Natural killer cell (primary cell): ENCODE data around the gene LMTK2. TPM values are rescaled to one million over a fixed set of nuclear protein-coding genes. Genes with fewer than 3 reads are reported as not detected.

ENCODE experiments used
- ATAC-seq, 3 donors: fragments of 150-1000 bp in 2 of 3; fragments of 200-7000 bp in 1 of 3; cut with Tn5 transposase; 1 replicate in 1 of 3; 2 replicates in 2 of 3; pipeline ENCODE4 v1.10.0; 2021; ENCODE audit warnings: mild to moderate bottlenecking in 2 of 3, moderate library complexity in 2 of 3
- DNase-seq, 2 donors: peaks; one replicate each; pipeline versions ENCODE4 v3.0.0 to v3.0.0-alpha.2; 2013 to 2021; ENCODE audit warnings: mixed read lengths in 1 of 2
- H3K27ac ChIP-seq: one replicate; pipeline ENCODE4 v1.5.1; 2013; ENCODE audit warnings: mild to moderate bottlenecking, low read length
- H3K27me3 ChIP-seq: one replicate; pipeline ENCODE4 v1.6.1; 2013; ENCODE audit warnings: low read length; ENCODE audit not compliant: control insufficient read depth, insufficient read depth
- H3K36me3 ChIP-seq: one replicate; pipeline ENCODE4 v1.6.1; 2013; ENCODE audit warnings: low read length; ENCODE audit not compliant: control insufficient read depth, insufficient read depth
- H3K4me1 ChIP-seq: one replicate; pipeline ENCODE4 v1.6.1; 2013; ENCODE audit warnings: low read length; ENCODE audit not compliant: control insufficient read depth, insufficient read depth
- H3K4me3 ChIP-seq: one replicate; pipeline ENCODE4 v1.5.1; 2013; ENCODE audit warnings: low read length
- H3K9me3 ChIP-seq: one replicate; pipeline ENCODE4 v1.6.1; 2013; ENCODE audit warnings: low read length; ENCODE audit not compliant: control insufficient read depth, insufficient read depth
- H3K27ac Mint-ChIP-seq, 2 donors: one replicate each; pipeline ENCODE4 v1.8.0; 2022; ENCODE audit warnings: mild to moderate bottlenecking in 2 of 2, mixed read lengths in 2 of 2, moderate library complexity in 1 of 2
- H3K27me3 Mint-ChIP-seq, 2 donors: one replicate each; pipeline ENCODE4 v1.8.0; 2022; ENCODE audit warnings: low read depth in 2 of 2, mixed read lengths in 2 of 2
- H3K36me3 Mint-ChIP-seq: one replicate; pipeline ENCODE4 v1.8.0; 2022; ENCODE audit warnings: mixed read lengths
- H3K4me1 Mint-ChIP-seq, 2 donors: one replicate each; pipeline ENCODE4 v1.8.0; 2022; ENCODE audit warnings: mixed read lengths in 2 of 2
- H3K4me3 Mint-ChIP-seq: one replicate; pipeline ENCODE4 v1.8.0; 2022; ENCODE audit warnings: mild to moderate bottlenecking, moderate library complexity, mixed read lengths
- H3K9me3 Mint-ChIP-seq, 2 donors: one replicate each; pipeline ENCODE4 v1.8.0; 2022; ENCODE audit warnings: mixed read lengths in 2 of 2
- CTCF ChIP-seq: fragments of 200-600 bp; IDR thresholded peaks from one replicate; pipeline ENCODE4 v1.8.0; 2022; ENCODE audit warnings: antibody characterized with exemption
- WGBS: methylation state at CpG from one replicate; pipeline ENCODE4 v1.1.7; 2013; ENCODE audit warnings: missing lambda C conversion rate; ENCODE audit not compliant: insufficient coverage; 5-methylcytosine and 5-hydroxymethylcytosine counted together
- intact Hi-C: fragments of 100-400 bp; cut with micrococcal nuclease; formaldehyde crosslinking; loops from one replicate; pipeline ENCODE4 v1.14.2; 2022
- total RNA-seq, 4 donors: library from RNA; stranded (reverse); fragments of 120-200 nt in 1 of 4; gene quantifications; one replicate each; pipeline versions ENCODE4 v1.2.3 to v1.2.4, GENCODE V29; 2013 to 2022

Gene LMTK2
- total RNA-seq, 3 donors from 2014 or later (not counting 1 experiment from before 2014, with no cell fraction given): 18.7 to 33.9 (median 26.6) TPM

- H3K27me3 ChIP-seq: peaks cover 3% of the 10 kb centered on the region
- DNase-seq (no peak), ATAC-seq (no peak)
- Mint-ChIP-seq H3K4me3 (no peak overlapping the region), H3K27me3 (peaks cover 19 to 54% of the 10 kb centered on the region in 2 donors), H3K36me3 (peaks cover 26% of the 10 kb centered on the region), H3K27ac (no peak overlapping the region), H3K4me1 (no peaks in the 10 kb centered on the region), H3K9me3 (peaks cover 10 to 17% of the 10 kb centered on the region in 2 donors)
- WGBS: no CpG with 5 or more reads among the region's 1 CpG
- no peaks in the 10 kb centered on the region for H3K4me1 ChIP-seq
- TF ChIP-seq CTCF: no peak
- H3K4me3 ChIP-seq: no peak overlapping the region
- H3K9me3 ChIP-seq: peaks cover 3% of the 10 kb centered on the region
- no peak overlapping the region for H3K27ac ChIP-seq
- intact Hi-C loops: no loop called here
- H3K36me3 ChIP-seq: no peaks in the 10 kb centered on the region
These were observed 9.5 kb upstream of the LMTK2 start for GRCh38 chr7:98097042-98097645.

- no peak for ATAC-seq
- intact Hi-C loops: no loop called here
- peaks cover 10 to 14% of the 10 kb centered on the region in 2 donors for H3K9me3 Mint-ChIP-seq
These were observed 6.6 kb upstream of the LMTK2 start for GRCh38 chr7:98100088-98100487.

GRCh38 chr7:98102170-98102569, 4.5 kb upstream of the LMTK2 start:
- peaks cover 6 to 9% of the 10 kb centered on the region in 2 donors for H3K9me3 Mint-ChIP-seq
- no peak overlapping the region for H3K27ac Mint-ChIP-seq
- H3K9me3 ChIP-seq: peaks cover 3% of the 10 kb centered on the region
- peaks cover 5 to 6% of the 10 kb centered on the region in 2 donors for H3K4me1 Mint-ChIP-seq
- intact Hi-C loops: no loop called here
- H3K4me3 Mint-ChIP-seq: no peak overlapping the region
- ATAC-seq: no peak
- no peak overlapping the region for H3K27ac ChIP-seq
- no peak overlapping the region for H3K4me3 ChIP-seq
- H3K4me1 ChIP-seq: no peaks in the 10 kb centered on the region
- peaks cover 16% of the 10 kb centered on the region for H3K36me3 Mint-ChIP-seq
- DNase-seq: no peak
- WGBS: 54% methylated on average over 1 of the region's 1 CpG
- H3K27me3 Mint-ChIP-seq: peaks cover 20 to 22% of the 10 kb centered on the region in 2 donors
- H3K36me3 ChIP-seq: no peaks in the 10 kb centered on the region
- no peak for TF ChIP-seq CTCF
- peaks cover 5% of the 10 kb centered on the region for H3K27me3 ChIP-seq

More at GRCh38 chr7:98100088-98100487, 6.6 kb upstream of the LMTK2 start:
- WGBS: 83% methylated on average over 1 of the region's 1 CpG
- Histone ChIP-seq H3K4me1 (no peaks in the 10 kb centered on the region), H3K27ac (no peak overlapping the region), H3K4me3 (no peak overlapping the region), H3K36me3 (no peaks in the 10 kb centered on the region), H3K9me3 (peaks cover 3% of the 10 kb centered on the region), H3K27me3 (peaks cover 5% of the 10 kb centered on the region)
- TF ChIP-seq CTCF: no peak
- Mint-ChIP-seq H3K36me3 (peaks cover 26% of the 10 kb centered on the region), H3K4me3 (no peak overlapping the region), H3K4me1 (no peaks in the 10 kb centered on the region), H3K27me3 (peaks cover 20 to 41% of the 10 kb centered on the region in 2 donors), H3K27ac (no peak overlapping the region)
- no peak for DNase-seq
